Panc1 (cell line): ENCODE results near the gene NPDC1.

ENCODE experiments used
- CTCF ChIP-seq: fragments of 450-650 bp; IDR thresholded peaks from 2 replicates; pipeline ENCODE4 v1.5.1; 2017; ENCODE audit warnings: mild to moderate bottlenecking
- POLR2AphosphoS5 ChIP-seq: IDR thresholded peaks from 2 replicates; pipeline ENCODE4 v1.6.1; 2012; ENCODE audit warnings: mild to moderate bottlenecking, low read depth, low read length, moderate library complexity
- REST ChIP-seq, 2 experiments: IDR thresholded peaks; 2 replicates each; pipeline ENCODE4 v1.6.1; 2011 to 2012; ENCODE audit warnings: low read depth in 2 of 2, control low read depth in 1 of 2, low read length in 1 of 2, mild to moderate bottlenecking in 1 of 2, moderate library complexity in 1 of 2; ENCODE audit not compliant: insufficient read depth in 1 of 2
- SIN3A ChIP-seq: IDR thresholded peaks from 2 replicates; pipeline ENCODE4 v1.6.1; 2012; ENCODE audit warnings: low read depth, mild to moderate bottlenecking, low read length, moderate library complexity, borderline replicate concordance; ENCODE audit not compliant: insufficient read depth

- no peak for TF ChIP-seq CTCF
- TF ChIP-seq POLR2AphosphoS5, result peak; percentile 70
- peak in 1 of 2 experiments; percentile 71; a peak in 1 of 4 replicates for TF ChIP-seq REST (IDR thresholded peaks at IDR 0.05; ENCODE audit: insufficient read depth in 1 of 2, low read depth in 2 of 2, low read length in 1 of 2)
- peak; percentile 53; the same call in 1 of the 2 replicates for TF ChIP-seq SIN3A
Measured at GRCh38 chr9:137086531-137087408, 40.8 kb upstream of the NPDC1 start, which contains the start of gene MAN1B1.
